ENCODE measurements around the gene TM4SF4. TPM values are rescaled to one million over a fixed set of nuclear protein-coding genes. Genes with fewer than 3 reads are reported as not detected.

The TM4SF4 gene
- total RNA-seq, 2 donors from 2014 or later = 1.1 to 4.5 TPM

DNA sequence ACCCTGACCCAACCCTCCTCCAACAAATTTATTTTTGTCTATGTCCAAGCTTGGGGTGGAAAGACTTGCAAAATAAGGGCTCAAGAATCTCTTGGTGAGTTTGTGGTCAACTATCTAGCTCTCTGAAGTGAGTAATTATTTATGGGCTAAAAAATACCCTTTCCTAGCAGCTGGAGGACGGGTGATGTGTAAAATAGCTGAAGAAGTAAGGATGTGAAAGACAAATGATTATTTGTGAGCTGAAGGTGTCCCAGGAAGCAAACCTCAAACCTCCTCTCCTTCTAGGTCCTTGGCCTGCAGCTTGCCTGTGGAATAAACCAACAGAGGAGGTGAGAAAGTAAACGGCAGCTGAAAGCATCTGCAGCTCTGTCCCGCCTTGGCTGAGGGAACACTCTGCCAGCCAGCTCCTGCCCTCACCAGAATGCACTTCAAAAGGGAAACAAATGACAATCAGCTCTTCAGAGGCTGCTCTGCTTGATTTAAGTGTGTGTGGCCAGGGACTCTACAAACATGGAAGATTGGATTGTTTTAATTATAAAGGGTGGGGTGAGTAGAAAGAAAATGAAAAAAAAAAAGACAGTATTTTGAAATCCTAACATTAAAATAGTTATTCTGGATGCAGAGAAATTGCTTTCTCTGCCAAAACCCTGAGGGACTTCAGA, 60.3 kb downstream of the TM4SF4 start:
- no peaks in the 10 kb centered on the region for H3K27me3 ChIP-seq
- H3K9ac ChIP-seq (ENCODE audit: low read depth in 2 of 2, low read length in 2 of 2) = no peak overlapping the region
- H3K27ac ChIP-seq = no peak overlapping the region
- H3K9me3 ChIP-seq = no peaks in the 10 kb centered on the region
- H3K4me1 ChIP-seq = no peaks in the 10 kb centered on the region
- H3K4me3 ChIP-seq = no peak overlapping the region
- no peaks in the 10 kb centered on the region for H3K36me3 ChIP-seq
- intact Hi-C loops (cut with DNase I) = no loop called here
- no peak for DNase-seq
- TF ChIP-seq, protein P1, sequence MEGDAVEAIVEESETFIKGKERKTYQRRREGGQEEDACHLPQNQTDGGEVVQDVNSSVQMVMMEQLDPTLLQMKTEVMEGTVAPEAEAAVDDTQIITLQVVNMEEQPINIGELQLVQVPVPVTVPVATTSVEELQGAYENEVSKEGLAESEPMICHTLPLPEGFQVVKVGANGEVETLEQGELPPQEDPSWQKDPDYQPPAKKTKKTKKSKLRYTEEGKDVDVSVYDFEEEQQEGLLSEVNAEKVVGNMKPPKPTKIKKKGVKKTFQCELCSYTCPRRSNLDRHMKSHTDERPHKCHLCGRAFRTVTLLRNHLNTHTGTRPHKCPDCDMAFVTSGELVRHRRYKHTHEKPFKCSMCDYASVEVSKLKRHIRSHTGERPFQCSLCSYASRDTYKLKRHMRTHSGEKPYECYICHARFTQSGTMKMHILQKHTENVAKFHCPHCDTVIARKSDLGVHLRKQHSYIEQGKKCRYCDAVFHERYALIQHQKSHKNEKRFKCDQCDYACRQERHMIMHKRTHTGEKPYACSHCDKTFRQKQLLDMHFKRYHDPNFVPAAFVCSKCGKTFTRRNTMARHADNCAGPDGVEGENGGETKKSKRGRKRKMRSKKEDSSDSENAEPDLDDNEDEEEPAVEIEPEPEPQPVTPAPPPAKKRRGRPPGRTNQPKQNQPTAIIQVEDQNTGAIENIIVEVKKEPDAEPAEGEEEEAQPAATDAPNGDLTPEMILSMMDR (IDR thresholded peaks at IDR 0.05) = no peak

DNA sequence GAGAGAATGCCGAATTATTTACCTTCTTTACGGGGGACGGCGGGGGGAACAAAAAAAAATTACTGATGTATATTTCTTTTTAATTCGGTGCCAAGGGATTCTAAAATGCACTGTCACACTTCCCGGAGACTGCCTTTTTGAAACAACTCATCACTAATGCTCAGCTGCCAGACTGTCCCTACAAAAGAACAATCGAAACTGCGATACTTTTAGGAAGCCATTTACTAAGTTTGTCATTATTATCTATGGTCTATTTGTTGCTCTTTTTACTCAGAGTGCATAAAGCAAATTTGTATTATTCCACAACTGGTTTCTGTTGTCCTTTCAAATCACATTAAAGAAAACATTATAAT, 60.8 kb downstream of the TM4SF4 start:
- Histone ChIP-seq H3K9ac (ENCODE audit: low read depth in 2 of 2, low read length in 2 of 2) (no peak overlapping the region), H3K4me3 (no peak overlapping the region), H3K9me3 (no peaks in the 10 kb centered on the region), H3K27me3 (no peaks in the 10 kb centered on the region), H3K27ac (no peak overlapping the region), H3K36me3 (no peaks in the 10 kb centered on the region), H3K4me1 (no peaks in the 10 kb centered on the region)
- no peak for DNase-seq
- TF ChIP-seq, protein P1 (IDR thresholded peaks at IDR 0.05) = no peak
- intact Hi-C loops (cut with DNase I) = no loop called here

DNA sequence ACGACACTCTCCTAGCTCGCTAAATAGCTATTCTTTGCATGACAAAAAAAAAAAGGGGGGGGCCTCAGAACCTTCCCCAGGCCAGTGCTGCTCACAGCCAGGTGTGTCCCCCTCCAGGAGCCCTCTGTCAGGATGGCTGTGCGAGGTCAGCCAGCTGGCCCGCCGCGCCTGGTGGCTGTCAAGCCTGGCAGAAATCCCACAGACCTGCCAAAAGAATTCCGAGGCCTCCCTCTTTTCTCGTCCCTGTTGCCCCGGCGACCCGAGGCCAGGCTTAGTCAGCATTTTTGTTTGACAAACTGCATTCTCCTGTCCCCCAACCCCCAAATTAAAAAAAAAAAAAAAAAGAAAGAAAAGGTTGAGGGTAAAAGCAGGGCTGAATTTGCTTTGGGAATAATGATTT, 61.9 kb downstream of the TM4SF4 start:
- intact Hi-C loops (cut with DNase I) = no loop called here
- H3K9me3 ChIP-seq = no peaks in the 10 kb centered on the region
- H3K27me3 ChIP-seq = no peaks in the 10 kb centered on the region
- peak; percentile 24 for DNase-seq
- no peak overlapping the region for H3K27ac ChIP-seq
- H3K4me3 ChIP-seq = no peak overlapping the region
- H3K9ac ChIP-seq (ENCODE audit: low read depth in 2 of 2, low read length in 2 of 2) = no peak overlapping the region
- no peaks in the 10 kb centered on the region for H3K4me1 ChIP-seq
- TF ChIP-seq, protein P1 (IDR thresholded peaks at IDR 0.05) = no peak
- no peaks in the 10 kb centered on the region for H3K36me3 ChIP-seq

DNA sequence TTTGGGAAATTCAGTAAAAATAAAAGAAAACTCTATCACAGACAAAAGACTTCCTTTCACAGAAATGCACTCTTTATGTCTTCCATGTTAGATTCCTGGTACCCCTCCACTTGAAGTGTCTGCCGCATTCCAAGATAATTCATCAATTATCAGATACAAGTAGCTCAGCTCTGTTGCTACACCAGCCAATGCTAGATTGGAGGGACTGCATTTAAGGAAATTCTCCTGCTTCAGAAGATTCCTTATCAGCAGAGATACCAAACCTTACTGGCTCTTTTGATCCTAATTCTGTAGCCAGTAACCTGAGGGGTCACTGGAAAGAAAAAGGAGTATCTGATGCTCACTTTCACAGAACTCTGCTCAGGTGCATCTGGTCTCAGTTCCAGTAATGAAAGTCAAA, 63.9 kb downstream of the TM4SF4 start:
- Histone ChIP-seq H3K9ac (ENCODE audit: low read depth in 2 of 2, low read length in 2 of 2) (no peak overlapping the region), H3K4me3 (no peak overlapping the region), H3K27me3 (no peaks in the 10 kb centered on the region), H3K27ac (no peak overlapping the region), H3K9me3 (no peaks in the 10 kb centered on the region), H3K36me3 (no peaks in the 10 kb centered on the region), H3K4me1 (no peaks in the 10 kb centered on the region)
- intact Hi-C loops (cut with DNase I) = no loop called here
- TF ChIP-seq, protein P1 (IDR thresholded peaks at IDR 0.05) = no peak
- no peak for DNase-seq

DNA sequence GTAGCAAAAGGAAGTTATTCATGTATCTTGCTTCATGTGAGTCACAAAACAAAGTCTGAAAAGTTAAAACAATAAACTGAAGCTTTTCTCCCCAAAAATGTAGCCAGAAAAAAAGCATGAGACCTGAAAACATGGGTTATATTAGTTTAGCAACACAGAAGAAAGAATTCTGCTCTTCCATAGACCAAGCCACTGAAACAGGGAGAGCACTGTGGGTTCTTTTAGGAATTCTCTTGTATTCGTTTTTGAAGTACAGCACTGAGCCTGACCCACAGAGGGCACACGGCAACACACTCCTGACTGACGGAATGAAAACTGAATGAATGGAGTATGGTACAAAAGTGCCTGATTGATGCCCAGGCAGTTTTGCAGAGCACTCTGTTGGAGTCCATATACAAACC, 66.6 kb downstream of the TM4SF4 start:
- no peaks in the 10 kb centered on the region for H3K4me1 ChIP-seq
- TF ChIP-seq, protein P1 (IDR thresholded peaks at IDR 0.05) = no peak
- no peak overlapping the region for H3K27ac ChIP-seq
- H3K4me3 ChIP-seq = no peak overlapping the region
- no peaks in the 10 kb centered on the region for H3K36me3 ChIP-seq
- H3K9ac ChIP-seq (ENCODE audit: low read depth in 2 of 2, low read length in 2 of 2) = no peak overlapping the region
- H3K27me3 ChIP-seq = no peaks in the 10 kb centered on the region
- intact Hi-C loops (cut with DNase I) = no loop called here
- no peaks in the 10 kb centered on the region for H3K9me3 ChIP-seq
- DNase-seq = no peak
